Mucosa of descending colon (tissue), 3 donors: Measurements from ENCODE around the gene MAN2A2. TPM values are rescaled to one million over a fixed set of nuclear protein-coding genes. Genes with fewer than 3 reads are reported as not detected.
A peak's percentile ranks its signal among the peaks of the same experiment; 100 is the strongest.

Experiments used
- ATAC-seq: fragments of 200-7000 bp; cut with Tn5 transposase; one replicate; pipeline ENCODE4 v1.9.1; 2020; ENCODE audit warnings: mild to moderate bottlenecking, moderate library complexity
- DNase-seq, 3 donors: peaks; one replicate each; pipeline ENCODE4 v3.0.0-alpha.2; 2020
- H3K36me3 ChIP-seq: fragments of 200-600 bp; one replicate; pipeline ENCODE4 v1.8.0; 2021; ENCODE audit warnings: low read depth, mild to moderate bottlenecking
- H3K4me1 ChIP-seq: fragments of 200-600 bp; one replicate; pipeline ENCODE4 v1.8.0; 2021; ENCODE audit warnings: low read depth, mild to moderate bottlenecking
- H3K4me3 ChIP-seq: fragments of 200-600 bp; one replicate; pipeline ENCODE4 v1.8.0; 2021; ENCODE audit warnings: mild to moderate bottlenecking
- H3K9me3 ChIP-seq: fragments of 200-600 bp; one replicate; pipeline ENCODE4 v1.8.0; 2021; ENCODE audit warnings: mild to moderate bottlenecking
- CTCF ChIP-seq: fragments of 200-600 bp; IDR thresholded peaks from one replicate; pipeline ENCODE4 v1.8.0; 2022; ENCODE audit warnings: antibody characterized with exemption, mild to moderate bottlenecking
- intact Hi-C, 2 donors: fragments of 100-400 bp; cut with DNase I in 1 of 2; cut with micrococcal nuclease in 1 of 2; formaldehyde crosslinking; loops; one replicate each; pipeline versions ENCODE4 v1.11.0 to v1.11.1; 2022; cut with DNase I, micrococcal nuclease
- long read RNA-seq, 2 donors: library from polyadenylated mRNA; unstranded; transcript quantifications; one replicate each; pipeline ENCODE4 v2.0.0, GENCODE V29; 2019 to 2021
- total RNA-seq, 3 donors: library from RNA; stranded (reverse); fragmentation: NEBNext Ultra II Directional in 2 of 3; extraction: Animal tissue kit (Norgen Biotek cat#: 25700) in 2 of 3; gene quantifications; one replicate each; pipeline versions ENCODE4 v1.2.1 to v1.2.4, GENCODE V29; 2021 to 2023
- donor health status: DM: no; HTN: no; CAD: no; lungs with moderate emphysema.
- donor health status: DM: no; HTN: no; CAD: no.
- donor health status: DM: no; HTN: yes; CAD: no.

Gene MAN2A2
- total RNA-seq, result 10 to 100 TPM; 50.9 to 75.8 (median 75.3) TPM
- long read RNA-seq, donor 1, full-length matches to known transcripts, result 3 of 46 reads
- long read RNA-seq, donor 1, partial matches to known transcripts, result 39 of 46 reads
- long read RNA-seq, donor 1, other reads (novel, unspliced or antisense), result 4 of 46 reads
- long read RNA-seq, donor 2, partial matches to known transcripts, result 2 of 5 reads
- long read RNA-seq, donor 2, other reads (novel, unspliced or antisense), result 1 of 5 reads

- peak; percentile 83 to 86 (median 84) for DNase-seq
- H3K4me1 ChIP-seq, result peaks cover 19% of the 10 kb centered on the region
- ATAC-seq, result peak; percentile 80
- TF ChIP-seq CTCF, result no peak
- H3K9me3 ChIP-seq, result no peaks in the 10 kb centered on the region
- intact Hi-C loops, result no loop called here
- no peaks in the 10 kb centered on the region for H3K36me3 ChIP-seq
- peak within 1 kb of the TSS; percentile 70 for H3K4me3 ChIP-seq
These were observed at the start of gene MAN2A2 for GRCh38 chr15:90902840-90903732. Gene MAN2A2 (plus strand): TSS chr15:90903302. CDS start chr15:90904208, 906 bp downstream.

GRCh38 chr15:90855139-90855538, 48.0 kb upstream of the MAN2A2 start:
- Histone ChIP-seq H3K36me3 (no peaks in the 10 kb centered on the region), H3K9me3 (no peaks in the 10 kb centered on the region), H3K4me1 (peaks cover 3% of the 10 kb centered on the region), H3K4me3 (no peak overlapping the region)
- intact Hi-C loops, result no loop called here
- DNase-seq (no peak), ATAC-seq (no peak)
- no peak for TF ChIP-seq CTCF

GRCh38 chr15:90857337-90857736, 45.8 kb upstream of the MAN2A2 start:
- Histone ChIP-seq H3K9me3 (no peaks in the 10 kb centered on the region), H3K4me1 (peaks cover 6% of the 10 kb centered on the region), H3K36me3 (no peaks in the 10 kb centered on the region), H3K4me3 (no peak overlapping the region)
- intact Hi-C loops, result no loop called here
- peak in 1 of 3 donors; percentile 47 for DNase-seq
- ATAC-seq, result peak; percentile 66
- TF ChIP-seq CTCF, result no peak

GRCh38 chr15:90857883-90858443, 45.1 kb upstream of the MAN2A2 start:
- TF ChIP-seq CTCF, result no peak
- no peak overlapping the region for H3K4me3 ChIP-seq
- intact Hi-C loops, result no loop called here
- no peaks in the 10 kb centered on the region for H3K36me3 ChIP-seq
- DNase-seq, result no peak
- peaks cover 6% of the 10 kb centered on the region for H3K4me1 ChIP-seq
- no peak for ATAC-seq
- H3K9me3 ChIP-seq, result no peaks in the 10 kb centered on the region

- Histone ChIP-seq H3K4me1 (peaks cover 6% of the 10 kb centered on the region), H3K4me3 (no peak overlapping the region), H3K9me3 (no peaks in the 10 kb centered on the region), H3K36me3 (no peaks in the 10 kb centered on the region)
- intact Hi-C loops, result no loop called here
- no peak for DNase-seq
- no peak for TF ChIP-seq CTCF
- no peak for ATAC-seq
These were observed 43.6 kb upstream of the MAN2A2 start for GRCh38 chr15:90859234-90860131.
